Measurements from ENCODE around the gene INSRR.

DNA sequence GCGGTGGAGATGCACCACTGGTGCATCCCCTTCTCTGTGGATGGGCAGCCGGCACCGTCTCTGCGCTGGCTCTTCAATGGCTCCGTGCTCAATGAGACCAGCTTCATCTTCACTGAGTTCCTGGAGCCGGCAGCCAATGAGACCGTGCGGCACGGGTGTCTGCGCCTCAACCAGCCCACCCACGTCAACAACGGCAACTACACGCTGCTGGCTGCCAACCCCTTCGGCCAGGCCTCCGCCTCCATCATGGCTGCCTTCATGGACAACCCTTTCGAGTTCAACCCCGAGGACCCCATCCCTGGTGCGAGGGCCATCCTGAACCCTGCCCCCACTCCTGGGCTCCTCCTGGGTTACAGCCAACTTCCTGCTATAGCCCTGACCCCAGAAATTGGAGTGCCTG lies 14.7 kb upstream of the INSRR start:
- TF ChIP-seq CTCF (IDR thresholded peaks at IDR 0.05; ENCODE audit: borderline replicate concordance, extremely low read depth, low read length, poor library complexity, severe bottlenecking) (no peak), EZH2 (IDR thresholded peaks at IDR 0.05; ENCODE audit: borderline replicate concordance, low read depth, low read length, severe bottlenecking) (no peak)

Data from DND-41 (cell line).